HepG2 (cell line): ENCODE measurements around the gene SLC19A1. TPM values are rescaled to one million over a fixed set of nuclear protein-coding genes. Genes with fewer than 3 reads are reported as not detected.

Experiments used
- ATF6 ChIP-seq: sonication (generic); formaldehyde crosslinking; conservative IDR thresholded peaks from 2 replicates; pipeline ENCODE4 v1.4.0; 2020; ENCODE audit warnings: missing genetic modification reagents
- FOXP4 ChIP-seq: sonication (generic); formaldehyde crosslinking; IDR thresholded peaks from 2 replicates; pipeline ENCODE4 v1.4.0; 2020; ENCODE audit warnings: missing genetic modification reagents
- KDM1A ChIP-seq: IDR thresholded peaks from 2 replicates; pipeline ENCODE4 v1.6.1; 2016; ENCODE audit warnings: missing compliant biosample characterization
- LRRFIP1 ChIP-seq: sonication (generic); formaldehyde crosslinking; conservative IDR thresholded peaks from 2 replicates; pipeline ENCODE4 v1.4.0; 2020; ENCODE audit warnings: missing genetic modification reagents
- PHF20 ChIP-seq: sonication (generic); formaldehyde crosslinking; IDR thresholded peaks from 2 replicates; pipeline ENCODE4 v1.5.0; 2020; ENCODE audit warnings: mild to moderate bottlenecking, missing genetic modification reagents
- XRCC5 ChIP-seq: fragments of 200-400 bp; formaldehyde crosslinking; optimal IDR thresholded peaks from 2 replicates; pipeline ENCODE3; 2017; ENCODE audit warnings: mild to moderate bottlenecking, low read length
- ZBTB14 ChIP-seq: sonication (generic); formaldehyde crosslinking; IDR thresholded peaks from 2 replicates; pipeline ENCODE4 v1.4.0; 2020; ENCODE audit warnings: missing genetic modification reagents
- ZBTB25 ChIP-seq: IDR thresholded peaks from 2 replicates; pipeline ENCODE4 v1.6.1; 2018; ENCODE audit warnings: missing genetic modification reagents
- ZGPAT ChIP-seq: IDR thresholded peaks from 2 replicates; pipeline ENCODE4 v1.6.1; 2016; ENCODE audit warnings: mild to moderate bottlenecking
- ZNF317 ChIP-seq: sonication (generic); formaldehyde crosslinking; IDR thresholded peaks from 2 replicates; pipeline ENCODE4 v1.5.0; 2020; ENCODE audit warnings: mild to moderate bottlenecking, missing genetic modification reagents
- ZNF687 ChIP-seq: sonication (generic); formaldehyde crosslinking; IDR thresholded peaks from 2 replicates; pipeline ENCODE4 v1.5.1; 2020; ENCODE audit warnings: mild to moderate bottlenecking, missing genetic modification reagents, moderate library complexity
- ZNF891 ChIP-seq: sonication (generic); formaldehyde crosslinking; IDR thresholded peaks from 2 replicates; pipeline ENCODE4 v1.5.0; 2020; ENCODE audit warnings: mild to moderate bottlenecking, missing genetic modification reagents
- ZSCAN9 ChIP-seq: IDR thresholded peaks from 2 replicates; pipeline ENCODE4 v1.6.1; 2016; ENCODE audit warnings: borderline replicate concordance
- polyA plus RNA-seq, 8 experiments: library from polyadenylated mRNA; depleted of rRNA in 3 of 8; stranded (reverse) in 7 of 8; unstranded in 1 of 8; fragments of >200 nt; fragmentation: Illumina TruSeq in 4 of 8; extraction: Trizol in 4 of 8; gene quantifications; 2 replicates each; pipeline versions ENCODE4 v1.2.1 to v1.2.3, GENCODE V29; 2011 to 2016; ENCODE audit warnings: low read depth in 4 of 8, missing spikeins in 1 of 8, mixed read lengths in 1 of 8; ENCODE audit not compliant: insufficient read depth in 1 of 8
- total RNA-seq, 5 experiments: library from RNA; depleted of rRNA; stranded (reverse); fragments of >200 nt; fragmentation: Illumina TruSeq; extraction: Trizol; gene quantifications; 2 replicates each; pipeline ENCODE4 v1.2.3, GENCODE V29; 2016; ENCODE audit warnings: low read depth in 1 of 5

The SLC19A1 gene
- total and polyA plus RNA-seq, 2 of the 13 experiments (the other 11 are each of a cell fraction or from before 2014, with no cell fraction given), result 21.8 to 23.0 TPM

- TF ChIP-seq LRRFIP1 (CRISPR knock-in tag), result no peak
- TF ChIP-seq XRCC5, result peak; percentile 95
- TF ChIP-seq FOXP4 (CRISPR knock-in tag), result peak; percentile 34; the same call in 1 of the 2 replicates
- no peak for TF ChIP-seq ZBTB14 (CRISPR knock-in tag)
- TF ChIP-seq ZSCAN9 (CRISPR knock-in tag), result 0 out of 2 replicates have a peak, but pooled peaks have one; percentile 38
- peak; percentile 74; the same call in 1 of the 2 replicates for TF ChIP-seq ZNF317 (CRISPR knock-in tag)
- peak; percentile 94 for TF ChIP-seq ZNF891 (CRISPR knock-in tag)
- peak; percentile 76 for TF ChIP-seq ZBTB25
- 0 out of 2 replicates have a peak, but pooled peaks have one; percentile 62 for TF ChIP-seq ATF6 (CRISPR knock-in tag)
- peak; percentile 99 for TF ChIP-seq ZNF687 (CRISPR knock-in tag)
- TF ChIP-seq PHF20 (CRISPR knock-in tag), result no peak; the same call in 1 of the 2 replicates
- TF ChIP-seq KDM1A (CRISPR knock-in tag), result no peak; the same call in 1 of the 2 replicates
- peak; percentile 82 for TF ChIP-seq ZGPAT
These were observed 13.5 kb upstream of the SLC19A1 start (continued) for GRCh38 chr21:45555557-45556301.
